SK-N-SH treated with all-trans-retinoic acid at 6 μM for 48 hours (cell line): ENCODE results near the gene SMAD6.

Source experiments
- PATZ1 ChIP-seq: fragments of 250-450 bp; sonication (Bioruptor Pico); IDR thresholded peaks from 2 replicates; pipeline ENCODE4 v1.8.0; 2020; ENCODE audit warnings: mild to moderate bottlenecking, moderate library complexity, borderline replicate concordance
- POU6F1 ChIP-seq: fragments of 250-450 bp; sonication (Bioruptor Pico); IDR thresholded peaks from 2 replicates; pipeline ENCODE4 v1.8.0; 2021; ENCODE audit warnings: low read depth, mild to moderate bottlenecking, moderate library complexity, borderline replicate concordance
- ZFP3 ChIP-seq: fragments of 250-450 bp; sonication (Bioruptor Pico); IDR thresholded peaks from 2 replicates; pipeline ENCODE4 v1.5.0; 2020; ENCODE audit warnings: mild to moderate bottlenecking, moderate library complexity
- ZNF565 ChIP-seq: fragments of 450-650 bp; formaldehyde crosslinking; conservative IDR thresholded peaks from 2 replicates; pipeline ENCODE4 v1.5.0; 2020; ENCODE audit warnings: low read depth, mild to moderate bottlenecking, moderate library complexity
- TF ChIP-seq, protein P1 (sequence below): fragments of 250-450 bp; sonication (Bioruptor Pico); IDR thresholded peaks from 2 replicates; pipeline ENCODE4 v1.5.1; 2020; ENCODE audit warnings: low read depth, mild to moderate bottlenecking, moderate library complexity
- TF ChIP-seq, protein P2 (sequence below): fragments of 250-450 bp; sonication (Bioruptor Pico); IDR thresholded peaks from 2 replicates; pipeline ENCODE4 v1.5.0; 2020; ENCODE audit warnings: mild to moderate bottlenecking, moderate library complexity

DNA sequence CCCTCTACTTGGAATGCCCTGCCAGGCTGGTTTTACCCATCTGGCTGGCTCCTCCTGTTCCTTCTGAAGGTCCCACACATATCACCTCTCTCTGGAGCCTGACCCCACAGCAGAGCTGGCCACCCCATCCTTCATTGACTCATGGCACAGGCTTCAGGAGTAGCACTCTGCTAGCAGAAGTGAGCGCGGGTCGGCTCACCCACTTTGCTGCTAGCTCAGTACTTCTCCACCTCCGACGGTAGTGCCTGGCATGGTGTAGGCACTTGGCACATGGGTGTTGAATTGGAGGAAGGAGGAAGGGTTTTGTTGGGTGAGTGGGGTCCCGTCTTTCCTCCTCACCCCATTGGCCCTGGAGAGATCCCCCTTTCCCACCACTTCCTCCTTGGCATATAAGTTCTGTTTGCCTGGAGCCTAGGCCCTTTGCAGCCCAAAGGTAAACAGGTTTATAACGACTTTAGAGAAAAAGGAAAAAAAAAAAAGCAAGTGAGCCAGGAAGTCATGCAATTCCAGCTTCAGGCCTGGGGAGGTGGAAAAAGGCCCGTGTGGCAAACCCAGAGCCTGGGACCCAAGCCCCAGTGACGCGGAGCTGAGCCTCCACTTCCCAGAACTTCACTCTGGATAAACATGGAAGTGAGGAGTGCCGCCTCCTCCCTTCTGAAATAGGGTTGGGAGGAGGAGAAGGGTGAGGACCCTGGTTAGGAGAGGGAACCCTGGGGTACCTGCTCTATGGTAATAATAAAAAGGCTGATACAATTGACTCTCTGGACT is 35.4 kb downstream of the SMAD6 start:
- TF ChIP-seq ZNF565 (CRISPR knock-in tag) (no peak), ZFP3 (CRISPR knock-in tag) (no peak), POU6F1 (no peak), PATZ1 (no peak)
- TF ChIP-seq, protein P1, sequence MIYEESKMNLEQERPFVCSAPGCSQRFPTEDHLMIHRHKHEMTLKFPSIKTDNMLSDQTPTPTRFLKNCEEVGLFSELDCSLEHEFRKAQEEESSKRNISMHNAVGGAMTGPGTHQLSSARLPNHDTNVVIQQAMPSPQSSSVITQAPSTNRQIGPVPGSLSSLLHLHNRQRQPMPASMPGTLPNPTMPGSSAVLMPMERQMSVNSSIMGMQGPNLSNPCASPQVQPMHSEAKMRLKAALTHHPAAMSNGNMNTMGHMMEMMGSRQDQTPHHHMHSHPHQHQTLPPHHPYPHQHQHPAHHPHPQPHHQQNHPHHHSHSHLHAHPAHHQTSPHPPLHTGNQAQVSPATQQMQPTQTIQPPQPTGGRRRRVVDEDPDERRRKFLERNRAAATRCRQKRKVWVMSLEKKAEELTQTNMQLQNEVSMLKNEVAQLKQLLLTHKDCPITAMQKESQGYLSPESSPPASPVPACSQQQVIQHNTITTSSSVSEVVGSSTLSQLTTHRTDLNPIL (CRISPR knock-in tag), result no peak
- TF ChIP-seq, protein P2, sequence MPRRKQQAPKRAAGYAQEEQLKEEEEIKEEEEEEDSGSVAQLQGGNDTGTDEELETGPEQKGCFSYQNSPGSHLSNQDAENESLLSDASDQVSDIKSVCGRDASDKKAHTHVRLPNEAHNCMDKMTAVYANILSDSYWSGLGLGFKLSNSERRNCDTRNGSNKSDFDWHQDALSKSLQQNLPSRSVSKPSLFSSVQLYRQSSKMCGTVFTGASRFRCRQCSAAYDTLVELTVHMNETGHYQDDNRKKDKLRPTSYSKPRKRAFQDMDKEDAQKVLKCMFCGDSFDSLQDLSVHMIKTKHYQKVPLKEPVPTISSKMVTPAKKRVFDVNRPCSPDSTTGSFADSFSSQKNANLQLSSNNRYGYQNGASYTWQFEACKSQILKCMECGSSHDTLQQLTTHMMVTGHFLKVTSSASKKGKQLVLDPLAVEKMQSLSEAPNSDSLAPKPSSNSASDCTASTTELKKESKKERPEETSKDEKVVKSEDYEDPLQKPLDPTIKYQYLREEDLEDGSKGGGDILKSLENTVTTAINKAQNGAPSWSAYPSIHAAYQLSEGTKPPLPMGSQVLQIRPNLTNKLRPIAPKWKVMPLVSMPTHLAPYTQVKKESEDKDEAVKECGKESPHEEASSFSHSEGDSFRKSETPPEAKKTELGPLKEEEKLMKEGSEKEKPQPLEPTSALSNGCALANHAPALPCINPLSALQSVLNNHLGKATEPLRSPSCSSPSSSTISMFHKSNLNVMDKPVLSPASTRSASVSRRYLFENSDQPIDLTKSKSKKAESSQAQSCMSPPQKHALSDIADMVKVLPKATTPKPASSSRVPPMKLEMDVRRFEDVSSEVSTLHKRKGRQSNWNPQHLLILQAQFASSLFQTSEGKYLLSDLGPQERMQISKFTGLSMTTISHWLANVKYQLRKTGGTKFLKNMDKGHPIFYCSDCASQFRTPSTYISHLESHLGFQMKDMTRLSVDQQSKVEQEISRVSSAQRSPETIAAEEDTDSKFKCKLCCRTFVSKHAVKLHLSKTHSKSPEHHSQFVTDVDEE (CRISPR knock-in tag), result no peak
